Measurements from ENCODE around the gene B4GALT1.

- TF ChIP-seq CTCF (IDR thresholded peaks at IDR 0.05) (no peak), E2F1 (CRISPR knock-in tag; IDR thresholded peaks at IDR 0.05) (no peak), USF2 (CRISPR knock-in tag; IDR thresholded peaks at IDR 0.05) (no peak)
These were observed 57.1 kb downstream of the B4GALT1 start for GRCh38 chr9:33109850-33110595.

All from WTC11 (cell line).